H1 (cell line): ENCODE measurements around the gene FKBP5. TPM values are rescaled to one million over a fixed set of nuclear protein-coding genes. Genes with fewer than 3 reads are reported as not detected.

ENCODE experiments used
- CREB1 ChIP-seq: IDR thresholded peaks from 2 replicates; pipeline ENCODE4 v1.6.1; 2012; ENCODE audit warnings: inconsistent platforms
- EZH2 ChIP-seq: fragments of 200-600 bp; sonication (generic); IDR thresholded peaks from 2 replicates; pipeline ENCODE4 v1.7.1; 2012; ENCODE audit warnings: low read depth, mild to moderate bottlenecking, moderate library complexity, low read length, inconsistent platforms; ENCODE audit not compliant: severe bottlenecking
- JUN ChIP-seq: IDR thresholded peaks from 2 replicates; pipeline ENCODE4 v1.6.1; 2011; ENCODE audit warnings: low read depth, mild to moderate bottlenecking, improper control_type of control experiment, low read length
- SIN3A ChIP-seq, 2 experiments: IDR thresholded peaks in 1 of 2; conservative IDR thresholded peaks in 1 of 2; 2 replicates each; pipeline ENCODE4 v1.6.1; 2011 to 2012; ENCODE audit warnings: low read length in 2 of 2, improper control_type of control experiment in 1 of 2, low read depth in 1 of 2, mild to moderate bottlenecking in 1 of 2
- polyA plus RNA-seq, 7 experiments: library from polyadenylated mRNA; depleted of rRNA in 3 of 7; stranded (reverse) in 5 of 7; unstranded in 2 of 7; fragments of >200 nt in 5 of 7; fragments of 200-250 nt in 2 of 7; gene quantifications; 1 replicate in 5 of 7; 2 replicates in 1 of 7; 4 replicates in 1 of 7; pipeline versions ENCODE4 v1.2.1 to v1.2.3, GENCODE V29; 2011 to 2013; ENCODE audit warnings: missing spikeins in 2 of 7, mixed read lengths in 2 of 7
- total RNA-seq: library from RNA; stranded (reverse); fragmentation: NEBNext Ultra II Directional; extraction: Animal tissue kit (Norgen Biotek cat#: 25700); gene quantifications from 2 replicates; pipeline ENCODE4 v1.2.1, GENCODE V29; 2021
- TF ChIP-seq, protein P1 (sequence below), 3 experiments: IDR thresholded peaks; 1 replicate in 2 of 3; 2 replicates in 1 of 3; pipeline versions ENCODE4 v1.5.1 to v1.6.1; 2011; ENCODE audit warnings: low read length in 3 of 3, mild to moderate bottlenecking in 3 of 3, inconsistent platforms in 2 of 3, low read depth in 1 of 3, moderate library complexity in 1 of 3; ENCODE audit not compliant: insufficient read depth in 1 of 3; ENCODE audit errors: control extremely low read depth in 1 of 3
- TF ChIP-seq, protein P2 (sequence below): IDR thresholded peaks from 2 replicates; pipeline ENCODE4 v1.6.1; 2012; ENCODE audit warnings: low read length, inconsistent platforms

FKBP5 gene
- total and polyA plus RNA-seq, 2 of the 8 experiments (the other 6 are each of a cell fraction or from before 2014, with no cell fraction given) = 14.3 to 40.4 TPM

DNA sequence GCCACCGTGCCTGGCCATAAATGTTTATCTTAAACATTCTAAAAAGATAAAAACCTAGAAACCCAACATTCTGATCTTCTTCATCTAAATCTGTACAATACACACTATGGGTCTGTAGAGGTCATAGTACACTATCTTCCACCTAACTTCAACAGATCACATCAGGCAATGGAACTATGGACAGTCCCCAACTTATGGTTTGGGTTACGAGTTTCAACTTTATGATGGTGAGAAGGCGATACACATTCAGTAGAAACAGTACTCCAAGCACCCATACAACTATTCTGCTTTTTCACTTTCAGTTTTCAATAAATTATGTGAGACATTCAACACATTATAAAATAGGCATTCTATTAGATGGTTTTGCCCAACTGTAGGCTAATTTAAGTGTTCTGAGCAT is 23.1 kb downstream of the FKBP5 start (continued):
- no peak for TF ChIP-seq EZH2
- no peak for TF ChIP-seq CREB1
- no peak for TF ChIP-seq JUN
- TF ChIP-seq, protein P1, sequence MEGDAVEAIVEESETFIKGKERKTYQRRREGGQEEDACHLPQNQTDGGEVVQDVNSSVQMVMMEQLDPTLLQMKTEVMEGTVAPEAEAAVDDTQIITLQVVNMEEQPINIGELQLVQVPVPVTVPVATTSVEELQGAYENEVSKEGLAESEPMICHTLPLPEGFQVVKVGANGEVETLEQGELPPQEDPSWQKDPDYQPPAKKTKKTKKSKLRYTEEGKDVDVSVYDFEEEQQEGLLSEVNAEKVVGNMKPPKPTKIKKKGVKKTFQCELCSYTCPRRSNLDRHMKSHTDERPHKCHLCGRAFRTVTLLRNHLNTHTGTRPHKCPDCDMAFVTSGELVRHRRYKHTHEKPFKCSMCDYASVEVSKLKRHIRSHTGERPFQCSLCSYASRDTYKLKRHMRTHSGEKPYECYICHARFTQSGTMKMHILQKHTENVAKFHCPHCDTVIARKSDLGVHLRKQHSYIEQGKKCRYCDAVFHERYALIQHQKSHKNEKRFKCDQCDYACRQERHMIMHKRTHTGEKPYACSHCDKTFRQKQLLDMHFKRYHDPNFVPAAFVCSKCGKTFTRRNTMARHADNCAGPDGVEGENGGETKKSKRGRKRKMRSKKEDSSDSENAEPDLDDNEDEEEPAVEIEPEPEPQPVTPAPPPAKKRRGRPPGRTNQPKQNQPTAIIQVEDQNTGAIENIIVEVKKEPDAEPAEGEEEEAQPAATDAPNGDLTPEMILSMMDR (IDR thresholded peaks at IDR 0.05; ENCODE audit: control extremely low read depth in 1 of 3, insufficient read depth in 1 of 3, low read depth in 1 of 3, low read length in 3 of 3) = no peak
- TF ChIP-seq SIN3A (conservative IDR thresholded peaks at IDR 0.05 in 1 of 2, IDR thresholded peaks at IDR 0.05 in 1 of 2; ENCODE audit: low read depth in 1 of 2, low read length in 2 of 2) = no peak
- TF ChIP-seq, protein P2, sequence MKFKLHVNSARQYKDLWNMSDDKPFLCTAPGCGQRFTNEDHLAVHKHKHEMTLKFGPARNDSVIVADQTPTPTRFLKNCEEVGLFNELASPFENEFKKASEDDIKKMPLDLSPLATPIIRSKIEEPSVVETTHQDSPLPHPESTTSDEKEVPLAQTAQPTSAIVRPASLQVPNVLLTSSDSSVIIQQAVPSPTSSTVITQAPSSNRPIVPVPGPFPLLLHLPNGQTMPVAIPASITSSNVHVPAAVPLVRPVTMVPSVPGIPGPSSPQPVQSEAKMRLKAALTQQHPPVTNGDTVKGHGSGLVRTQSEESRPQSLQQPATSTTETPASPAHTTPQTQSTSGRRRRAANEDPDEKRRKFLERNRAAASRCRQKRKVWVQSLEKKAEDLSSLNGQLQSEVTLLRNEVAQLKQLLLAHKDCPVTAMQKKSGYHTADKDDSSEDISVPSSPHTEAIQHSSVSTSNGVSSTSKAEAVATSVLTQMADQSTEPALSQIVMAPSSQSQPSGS = no peak
